IMR-90 (cell line): ENCODE measurements around the gene LAMA4.

Experiments
- BHLHE40 ChIP-seq: fragments of 150-350 bp; IDR thresholded peaks from 2 replicates; pipeline ENCODE4 v1.6.1; 2016; ENCODE audit warnings: mild to moderate bottlenecking, low read depth, low read length
- MAZ ChIP-seq: IDR thresholded peaks from 2 replicates; pipeline ENCODE4 v1.6.1; 2012; ENCODE audit warnings: low read depth, mild to moderate bottlenecking, low read length, improper control_type of control experiment, moderate library complexity, borderline replicate concordance
- POLR2A ChIP-seq: IDR thresholded peaks from 2 replicates; pipeline ENCODE4 v1.6.1; 2012; ENCODE audit warnings: mild to moderate bottlenecking, low read depth, low read length
- RAD21 ChIP-seq: IDR thresholded peaks from 2 replicates; pipeline ENCODE4 v1.6.1; 2012; ENCODE audit warnings: low read length, improper control_type of control experiment
- RFX5 ChIP-seq: IDR thresholded peaks from 2 replicates; pipeline ENCODE4 v1.8.0; 2012; ENCODE audit warnings: low read depth, mild to moderate bottlenecking, low read length, moderate library complexity
- TF ChIP-seq, protein P1 (sequence below): fragments of 150-350 bp; IDR thresholded peaks from 2 replicates; pipeline ENCODE4 v1.6.1; 2017; ENCODE audit warnings: mild to moderate bottlenecking, antibody characterized with exemption, low read length, low read depth
- TF ChIP-seq, protein P2 (sequence below): conservative IDR thresholded peaks from 2 replicates; pipeline ENCODE4 v1.5.1; 2012; ENCODE audit warnings: mild to moderate bottlenecking, low read depth, low read length, improper control_type of control experiment

DNA sequence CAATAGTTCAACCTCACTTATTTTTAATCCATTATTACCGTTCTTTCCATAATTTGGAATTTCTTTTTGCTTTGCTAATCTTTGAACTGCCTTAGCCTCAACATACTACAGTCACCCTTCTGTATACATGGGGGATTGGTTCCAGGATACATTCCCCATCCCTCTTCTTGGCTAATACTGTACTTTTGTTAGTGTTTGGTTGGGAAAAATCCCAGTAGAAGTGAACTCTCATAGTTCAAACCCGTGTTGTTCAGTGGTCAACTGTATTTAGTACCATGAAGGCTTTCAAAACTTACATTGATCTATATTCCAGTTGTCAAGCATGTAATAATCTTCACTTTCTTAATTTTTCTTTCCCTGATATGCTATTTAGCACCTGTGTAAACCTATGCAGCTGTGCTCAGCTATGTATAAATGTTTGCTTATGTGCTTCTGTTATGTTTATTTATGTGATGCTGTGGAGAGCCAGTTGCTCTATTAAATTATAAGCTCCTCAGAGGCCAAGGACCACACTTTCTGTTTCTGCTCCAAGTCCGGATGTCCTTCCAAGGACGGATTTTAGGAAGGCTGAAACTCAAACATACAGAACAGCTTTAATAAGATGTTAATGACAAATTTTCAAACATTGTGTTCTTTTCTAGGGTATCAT is 33.3 kb upstream of the LAMA4 start:
- TF ChIP-seq RAD21 (no peak), POLR2A (no peak), RFX5 (no peak), MAZ (no peak), BHLHE40 (no peak)
- TF ChIP-seq, protein P1, sequence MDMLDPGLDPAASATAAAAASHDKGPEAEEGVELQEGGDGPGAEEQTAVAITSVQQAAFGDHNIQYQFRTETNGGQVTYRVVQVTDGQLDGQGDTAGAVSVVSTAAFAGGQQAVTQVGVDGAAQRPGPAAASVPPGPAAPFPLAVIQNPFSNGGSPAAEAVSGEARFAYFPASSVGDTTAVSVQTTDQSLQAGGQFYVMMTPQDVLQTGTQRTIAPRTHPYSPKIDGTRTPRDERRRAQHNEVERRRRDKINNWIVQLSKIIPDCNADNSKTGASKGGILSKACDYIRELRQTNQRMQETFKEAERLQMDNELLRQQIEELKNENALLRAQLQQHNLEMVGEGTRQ: no peak
- TF ChIP-seq, protein P2, sequence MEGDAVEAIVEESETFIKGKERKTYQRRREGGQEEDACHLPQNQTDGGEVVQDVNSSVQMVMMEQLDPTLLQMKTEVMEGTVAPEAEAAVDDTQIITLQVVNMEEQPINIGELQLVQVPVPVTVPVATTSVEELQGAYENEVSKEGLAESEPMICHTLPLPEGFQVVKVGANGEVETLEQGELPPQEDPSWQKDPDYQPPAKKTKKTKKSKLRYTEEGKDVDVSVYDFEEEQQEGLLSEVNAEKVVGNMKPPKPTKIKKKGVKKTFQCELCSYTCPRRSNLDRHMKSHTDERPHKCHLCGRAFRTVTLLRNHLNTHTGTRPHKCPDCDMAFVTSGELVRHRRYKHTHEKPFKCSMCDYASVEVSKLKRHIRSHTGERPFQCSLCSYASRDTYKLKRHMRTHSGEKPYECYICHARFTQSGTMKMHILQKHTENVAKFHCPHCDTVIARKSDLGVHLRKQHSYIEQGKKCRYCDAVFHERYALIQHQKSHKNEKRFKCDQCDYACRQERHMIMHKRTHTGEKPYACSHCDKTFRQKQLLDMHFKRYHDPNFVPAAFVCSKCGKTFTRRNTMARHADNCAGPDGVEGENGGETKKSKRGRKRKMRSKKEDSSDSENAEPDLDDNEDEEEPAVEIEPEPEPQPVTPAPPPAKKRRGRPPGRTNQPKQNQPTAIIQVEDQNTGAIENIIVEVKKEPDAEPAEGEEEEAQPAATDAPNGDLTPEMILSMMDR: no peak
